ENCODE measurements around the gene RALGAPA1.

GRCh38 chr14:35506927-35507326 lies 302.2 kb downstream of the RALGAPA1 start:
- TF ChIP-seq CTCF (IDR thresholded peaks at IDR 0.05) (no peak), POLR2A (IDR thresholded peaks at IDR 0.05) (no peak)

All from right lobe of liver (tissue), 4 donors.